Activated gamma-delta T cell (primary cell): ENCODE results near the gene ITSN2.
"Not testable (repeated sequence)": the region's sequence is repeated elsewhere in the genome, so short reads cannot be mapped to it uniquely, and the experiment has no call there.

Experiments
- DNase-seq: peaks from one replicate; lab custom pipeline; 2025; lab: John Stamatoyannopoulos, UW

Gene ITSN2

GRCh38 chr2:24363301-24363700 lies 3.0 kb upstream of the ITSN2 start:
- no peak for DNase-seq

DNA sequence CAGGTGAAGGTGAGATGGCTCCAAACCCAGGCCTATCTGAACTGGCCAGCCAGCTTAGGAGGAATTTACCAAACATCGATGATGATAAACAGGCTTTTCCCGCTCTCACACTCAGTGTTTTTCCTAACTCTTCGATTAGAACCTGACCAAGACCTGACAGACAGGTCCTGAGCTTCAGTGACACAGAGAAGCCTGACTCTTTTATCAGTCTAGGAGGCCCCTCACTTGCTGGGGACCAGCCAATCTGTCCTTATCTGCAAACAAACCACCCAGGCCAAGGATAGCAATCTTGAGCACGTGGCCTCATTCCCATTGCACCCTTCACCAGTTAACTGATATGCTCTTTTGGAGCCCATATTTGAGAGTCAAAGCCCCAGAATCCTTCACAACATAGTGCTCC lies 1.9 kb upstream of the ITSN2 start:
- DNase-seq, result no peak

GRCh38 chr2:24360963-24361330 lies 611 bp upstream of the ITSN2 start:
- no peak for DNase-seq

DNA sequence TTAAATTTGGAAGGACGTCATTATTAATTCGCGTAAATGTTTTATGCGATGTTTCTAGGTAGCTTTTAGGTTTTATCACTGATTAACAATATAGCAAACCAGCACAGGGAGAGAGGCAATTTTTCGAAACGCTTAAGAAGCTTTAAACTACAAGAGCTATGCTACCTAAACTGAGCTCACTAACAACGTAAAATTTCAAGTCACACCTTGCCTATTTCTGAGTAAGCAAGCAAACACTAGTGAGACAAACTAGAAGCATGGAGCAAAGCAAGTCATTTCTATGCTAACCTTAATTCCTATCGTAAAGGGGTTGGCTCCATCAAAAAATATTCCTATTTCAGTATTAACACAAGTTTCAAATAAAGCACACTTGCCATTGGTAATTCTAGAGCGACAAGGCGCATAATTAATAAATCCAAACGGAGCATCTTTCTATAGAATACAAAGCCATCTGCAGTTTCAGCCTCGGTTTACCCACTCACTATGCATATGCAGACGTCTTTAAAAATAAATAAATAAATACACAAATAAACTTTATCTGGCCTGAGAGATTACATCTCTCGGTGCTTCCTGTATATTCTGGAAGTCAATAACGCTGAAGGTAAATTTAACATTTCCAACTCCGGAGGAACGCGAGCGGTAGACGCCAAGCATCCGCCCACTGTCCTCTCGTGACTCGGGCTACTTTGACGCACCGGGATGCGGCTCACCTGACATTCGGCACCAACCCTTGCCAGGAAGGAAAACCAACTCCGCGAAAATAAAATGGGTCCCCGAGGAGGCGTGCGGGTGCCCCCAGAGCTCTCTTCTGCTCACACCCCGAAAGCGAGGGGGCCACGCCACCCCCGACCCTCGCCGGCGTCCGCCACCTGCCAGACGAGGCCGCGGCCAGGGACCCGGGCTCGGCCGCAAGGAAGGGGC lies 947 bp downstream of the ITSN2 start:
- no peak for DNase-seq

DNA sequence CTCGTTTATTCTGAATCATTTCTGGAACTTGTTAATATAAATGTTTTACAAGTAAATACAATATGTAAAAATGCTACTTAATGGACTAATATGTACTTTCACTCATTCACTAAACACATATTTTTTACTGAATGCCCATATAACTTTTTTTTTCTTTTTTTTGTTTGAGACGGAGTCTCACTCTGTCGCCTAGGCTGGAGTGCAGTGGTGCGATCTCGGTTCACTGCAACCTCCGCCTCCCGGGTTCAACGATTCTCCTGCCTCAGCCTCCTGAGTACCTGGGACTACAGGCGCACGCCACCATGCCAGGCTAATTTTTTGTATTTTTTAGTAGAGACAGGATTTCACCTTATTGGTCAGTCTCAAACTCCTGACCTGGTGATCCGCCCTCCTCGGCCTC lies 2.6 kb downstream of the ITSN2 start:
- DNase-seq, result not testable (repeated sequence)

DNA sequence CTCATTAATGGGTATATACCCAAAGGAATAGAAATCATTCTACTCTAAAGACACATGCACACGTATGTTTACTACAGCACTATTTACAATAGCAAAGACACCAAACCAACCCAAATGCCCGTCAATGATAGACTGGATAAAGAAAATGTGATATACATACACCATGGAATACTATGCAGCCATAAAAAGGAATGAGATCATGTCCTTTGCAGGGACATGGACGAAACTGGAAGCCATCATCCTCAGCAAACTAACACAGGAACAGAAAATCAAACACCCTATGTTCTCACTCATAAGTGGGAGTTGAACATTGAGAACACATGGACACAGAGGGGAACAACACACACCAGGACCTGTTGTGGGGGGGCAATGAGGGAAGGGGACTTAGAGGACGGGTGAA lies 3.2 kb downstream of the ITSN2 start:
- DNase-seq, result not testable (repeated sequence)

DNA sequence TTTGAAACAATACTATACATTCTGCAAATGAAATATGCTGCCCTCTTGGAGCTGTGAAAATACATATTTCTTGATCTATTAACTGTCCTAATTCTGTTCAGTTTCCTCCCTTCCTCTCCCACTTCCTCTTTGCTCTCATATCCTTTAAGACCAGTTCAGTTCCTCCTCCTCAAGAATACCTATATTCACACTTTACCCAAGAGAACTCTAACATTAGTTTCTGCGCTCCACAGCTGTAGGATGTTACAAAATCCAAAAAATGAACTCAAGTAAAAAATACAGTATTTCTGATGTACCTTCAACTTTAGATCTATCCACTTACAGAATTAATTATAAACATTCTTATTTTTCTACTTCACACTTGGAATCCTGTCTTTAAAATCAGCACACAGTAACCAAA lies 5.4 kb downstream of the ITSN2 start:
- no peak for DNase-seq

DNA sequence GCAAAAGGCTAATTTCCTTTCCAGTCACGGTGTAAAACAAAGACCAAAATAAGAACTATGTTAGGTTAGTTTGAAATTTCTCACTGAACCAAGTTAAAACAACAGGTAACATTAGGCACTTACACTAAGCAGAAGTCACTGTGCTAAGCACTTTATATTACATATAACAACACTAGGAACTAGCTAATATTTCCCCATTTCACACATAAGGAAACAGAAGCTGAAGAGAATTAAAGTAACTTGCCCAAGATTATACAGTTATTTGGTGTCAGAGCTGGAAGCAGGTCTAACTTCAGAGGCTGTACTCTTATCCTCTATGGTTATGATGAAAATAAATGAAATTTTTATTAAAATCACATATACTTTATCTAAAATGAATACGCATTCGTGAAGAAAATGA lies 5.9 kb downstream of the ITSN2 start:
- no peak for DNase-seq

DNA sequence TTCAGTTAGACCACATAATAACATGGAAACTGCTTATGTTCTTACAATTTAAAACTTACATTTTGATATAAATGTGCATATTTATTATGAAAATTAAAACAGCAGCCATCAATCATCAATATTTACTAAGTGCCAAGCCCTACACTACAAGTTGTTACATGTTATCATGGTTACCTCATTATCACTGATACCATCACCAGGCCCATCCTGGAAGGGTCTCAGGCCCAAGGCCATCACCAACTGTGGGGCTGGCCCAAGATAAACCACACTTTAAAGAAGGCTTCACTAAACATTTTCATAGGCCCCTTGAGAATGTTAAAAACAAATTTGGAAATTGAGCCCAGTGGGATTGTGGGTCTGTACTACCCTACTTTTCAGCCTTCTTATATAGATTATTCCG lies 6.4 kb downstream of the ITSN2 start:
- DNase-seq, result no peak

GRCh38 chr2:24353364-24353763 lies 7.0 kb downstream of the ITSN2 start:
- no peak for DNase-seq

GRCh38 chr2:24352664-24353063 lies 7.7 kb downstream of the ITSN2 start:
- DNase-seq, result no peak

DNA sequence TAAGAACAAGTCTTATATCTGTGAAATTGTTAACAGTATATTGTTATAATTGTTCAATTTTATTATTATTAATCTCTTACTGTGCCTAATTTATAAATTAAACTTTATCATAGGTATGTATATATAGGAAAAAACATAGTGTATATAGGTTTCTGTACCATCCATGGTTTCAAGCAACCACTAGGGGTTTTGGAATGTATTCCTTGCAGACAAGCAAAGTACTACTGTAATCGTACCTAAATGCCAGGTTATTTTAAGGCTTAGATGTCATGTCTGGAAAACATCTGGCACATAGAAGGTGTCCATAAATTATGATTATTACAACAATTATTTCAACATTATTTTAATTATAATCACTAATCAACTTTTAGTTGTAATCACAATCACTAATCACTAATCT lies 8.4 kb downstream of the ITSN2 start:
- no peak for DNase-seq

DNA sequence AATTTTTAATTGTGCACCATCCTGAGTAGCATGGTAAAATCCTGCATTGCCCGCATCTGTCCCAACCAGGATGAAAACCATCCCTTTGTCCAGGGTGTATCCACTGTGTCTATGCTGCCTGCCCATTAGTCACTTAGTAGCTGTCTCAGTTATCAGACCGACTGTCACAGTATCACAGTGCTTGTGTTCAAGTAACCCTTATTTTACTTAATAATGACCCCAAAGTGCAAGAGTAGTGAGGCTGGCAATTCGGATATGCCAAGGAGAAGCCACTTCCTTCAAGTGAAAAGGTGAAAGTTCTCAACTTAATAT lies 8.8 kb downstream of the ITSN2 start:
- no peak for DNase-seq

DNA sequence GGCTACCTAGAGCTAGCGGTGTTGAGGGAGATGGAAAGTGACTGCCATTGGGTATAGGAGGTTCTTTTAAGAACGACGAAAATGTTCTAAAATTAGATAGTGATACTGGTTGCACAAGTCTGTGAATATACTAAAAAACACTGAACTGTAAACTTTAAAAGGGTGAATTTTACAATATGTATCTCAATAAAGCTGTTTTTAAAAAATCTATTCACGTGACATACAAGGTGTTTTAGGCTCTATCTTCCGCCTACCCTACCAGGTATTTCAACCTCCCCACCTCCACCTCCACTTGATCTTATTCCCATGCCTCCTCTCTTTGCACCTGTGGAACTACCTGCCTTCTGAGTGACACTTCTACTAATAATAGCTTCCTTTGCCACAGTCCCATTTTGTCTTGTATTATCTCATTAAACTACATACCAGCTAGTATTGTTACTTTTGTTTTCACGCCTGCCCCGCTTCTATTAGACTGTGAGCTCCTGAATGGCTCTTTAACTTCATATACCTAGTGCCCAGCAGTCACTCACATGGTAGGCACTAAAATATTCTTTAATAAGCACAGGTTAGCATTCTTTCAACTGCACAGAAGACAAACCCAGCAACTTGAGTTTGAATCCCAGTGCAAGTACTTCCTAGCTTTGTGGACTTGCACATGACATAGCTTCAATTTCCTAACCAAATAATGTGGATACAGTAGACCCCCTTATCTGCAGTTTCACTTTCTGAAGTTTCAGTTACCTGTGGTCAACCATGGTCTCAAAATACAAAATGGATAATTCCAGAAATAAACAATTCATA lies 9.3 kb downstream of the ITSN2 start:
- DNase-seq, result no peak

DNA sequence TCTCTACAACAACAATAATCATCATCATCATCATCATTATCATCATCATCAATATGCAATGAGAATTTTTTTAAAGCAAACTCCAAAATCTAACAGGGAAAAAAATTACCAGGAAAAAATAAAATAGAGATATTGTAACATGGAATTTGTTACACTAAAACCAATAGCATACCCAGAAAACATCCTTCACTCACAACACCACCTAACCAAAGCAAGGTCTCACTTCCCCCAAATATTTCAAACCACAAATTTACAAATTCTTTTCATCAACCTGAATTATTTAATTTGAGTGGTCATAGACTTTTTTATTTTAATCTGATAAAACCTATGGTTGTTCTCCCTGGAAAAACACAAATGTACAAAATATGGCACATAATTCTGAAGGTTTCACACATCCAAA lies 11.2 kb downstream of the ITSN2 start:
- no peak for DNase-seq

- DNase-seq, result no peak
These were observed 14.4 kb downstream of the ITSN2 start for GRCh38 chr2:24345937-24346336.

DNA sequence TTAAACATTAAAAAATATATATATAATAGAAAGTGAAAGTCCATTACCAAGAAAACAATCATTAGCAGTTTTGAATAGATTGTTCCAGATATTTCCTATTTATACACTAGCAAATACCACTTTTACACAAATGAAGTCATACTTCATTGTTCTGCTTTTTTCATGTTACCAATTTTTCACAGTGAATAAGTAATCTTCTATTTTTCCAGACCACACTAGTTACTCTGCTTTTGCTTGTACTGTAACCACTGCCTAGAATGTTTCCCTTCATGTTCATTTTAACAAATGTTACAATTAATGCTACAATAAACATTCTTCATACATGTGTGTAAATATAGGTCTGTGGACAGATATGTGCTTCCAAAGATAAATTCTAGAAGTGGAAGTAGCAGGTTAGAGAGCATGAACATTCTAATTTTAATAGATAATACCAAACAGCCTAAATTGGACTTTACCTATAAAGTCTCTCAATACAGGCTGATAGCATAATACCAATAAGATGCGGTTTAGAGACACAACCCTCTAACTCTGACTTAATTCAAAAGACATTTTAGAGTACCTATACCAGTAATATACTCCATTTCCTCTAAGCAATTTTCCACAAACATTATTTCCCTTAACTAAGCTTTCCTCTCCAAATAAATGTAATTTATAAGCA lies 17.0 kb downstream of the ITSN2 start:
- DNase-seq, result no peak

GRCh38 chr2:24342110-24342910 lies 18.0 kb downstream of the ITSN2 start:
- no peak for DNase-seq

DNA sequence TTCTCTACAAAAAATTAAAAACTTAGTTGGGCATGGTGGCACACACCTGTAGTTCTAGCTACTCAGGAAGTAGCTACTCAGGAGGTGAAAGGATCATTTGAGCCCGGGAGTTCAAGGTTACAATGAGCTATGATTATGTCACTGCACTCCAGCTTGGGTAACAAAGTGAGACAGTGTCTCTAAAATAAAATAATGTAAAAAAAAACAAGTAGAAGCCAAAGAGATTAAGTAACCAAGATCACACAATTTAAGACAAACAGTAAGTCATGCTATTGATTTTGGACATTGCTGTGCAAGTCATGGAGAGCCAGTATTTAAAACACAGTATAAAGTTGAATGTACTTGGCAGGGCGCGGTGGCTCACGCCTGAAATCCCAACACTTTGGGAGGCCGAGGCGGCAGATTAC lies 20.5 kb downstream of the ITSN2 start:
- no peak for DNase-seq

- not testable (repeated sequence) for DNase-seq
These were observed 21.2 kb downstream of the ITSN2 start for GRCh38 chr2:24339098-24339497.

GRCh38 chr2:24337890-24338289 lies 22.4 kb downstream of the ITSN2 start:
- DNase-seq, result no peak

DNA sequence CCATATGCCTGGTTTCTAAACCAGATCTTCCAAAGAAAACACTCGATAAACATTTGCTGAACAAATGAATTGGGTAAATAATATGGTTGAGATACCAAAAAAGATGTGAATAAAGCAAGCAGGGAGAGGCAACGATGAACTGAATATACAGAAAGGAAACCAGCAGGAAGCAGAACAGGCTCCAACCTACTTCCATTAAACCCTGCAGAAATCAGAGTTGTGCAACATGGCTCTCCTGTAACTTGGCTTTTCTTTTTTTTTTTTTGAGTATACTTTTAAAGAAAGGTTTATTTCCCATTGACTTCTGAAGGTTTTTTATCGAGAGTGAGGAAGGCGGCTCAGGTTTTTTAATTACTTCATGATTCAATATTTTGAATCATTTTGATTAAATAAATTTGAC lies 23.5 kb downstream of the ITSN2 start:
- no peak for DNase-seq
